ENCODE measurements around the gene ANKRD65.
"Not testable (repeated sequence)": the region's sequence is repeated elsewhere in the genome, so short reads cannot be mapped to it uniquely, and the experiment has no call there.

The ANKRD65 gene

GRCh38 chr1:1430992-1431844 lies 10.1 kb upstream of the ANKRD65 start:
- DNase-seq (ENCODE audit: low read depth in 2 of 2): no peak

- no peak for DNase-seq (ENCODE audit: low read depth in 2 of 2)
Measured at GRCh38 chr1:1430114-1430982, 9.3 kb upstream of the ANKRD65 start.

GRCh38 chr1:1429671-1430073 lies 8.6 kb upstream of the ANKRD65 start:
- no peak for DNase-seq (ENCODE audit: low read depth in 2 of 2)

- not testable (repeated sequence) for DNase-seq (ENCODE audit: low read depth in 2 of 2)
Measured at GRCh38 chr1:1428967-1429366, 7.9 kb upstream of the ANKRD65 start.

- no peak for DNase-seq (ENCODE audit: low read depth in 2 of 2)
Measured at GRCh38 chr1:1428174-1428573, 7.1 kb upstream of the ANKRD65 start.

- DNase-seq (ENCODE audit: low read depth in 2 of 2): no peak
Measured at GRCh38 chr1:1427820-1428148, 6.7 kb upstream of the ANKRD65 start.

GRCh38 chr1:1427106-1427819 lies 6.2 kb upstream of the ANKRD65 start:
- DNase-seq (ENCODE audit: low read depth in 2 of 2): no peak

GRCh38 chr1:1426496-1427105 lies 5.5 kb upstream of the ANKRD65 start:
- DNase-seq (ENCODE audit: low read depth in 2 of 2): no peak

- DNase-seq (ENCODE audit: low read depth in 2 of 2): no peak
Measured at GRCh38 chr1:1425753-1426495, 4.8 kb upstream of the ANKRD65 start.

- DNase-seq (ENCODE audit: low read depth in 2 of 2): no peak
Measured at GRCh38 chr1:1425426-1425752, 4.3 kb upstream of the ANKRD65 start.

- no peak for DNase-seq (ENCODE audit: low read depth in 2 of 2)
Measured at GRCh38 chr1:1424707-1425106, 3.6 kb upstream of the ANKRD65 start.

GRCh38 chr1:1423245-1423597 lies 2.1 kb upstream of the ANKRD65 start:
- no peak for DNase-seq (ENCODE audit: low read depth in 2 of 2)

GRCh38 chr1:1422465-1423244 lies 1.6 kb upstream of the ANKRD65 start:
- no peak for DNase-seq (ENCODE audit: low read depth in 2 of 2)

GRCh38 chr1:1421907-1422464 lies 910 bp upstream of the ANKRD65 start:
- DNase-seq (ENCODE audit: low read depth in 2 of 2): no peak

- no peak for DNase-seq (ENCODE audit: low read depth in 2 of 2)
Measured at GRCh38 chr1:1420654-1421141, 378 bp downstream of the ANKRD65 start.

GRCh38 chr1:1419813-1420653 lies 1.0 kb downstream of the ANKRD65 start:
- no peak for DNase-seq (ENCODE audit: low read depth in 2 of 2)

GRCh38 chr1:1419363-1419812 lies 1.7 kb downstream of the ANKRD65 start:
- no peak for DNase-seq (ENCODE audit: low read depth in 2 of 2)

GRCh38 chr1:1418464-1419362 lies 2.4 kb downstream of the ANKRD65 start:
- DNase-seq (ENCODE audit: low read depth in 2 of 2): no peak
